HG02678 (cell line): ENCODE data around the gene RGS19.

Experiments
- ATAC-seq: cut with Tn5 transposase; IDR thresholded peaks from one replicate; pipeline ENCODE4 v1.9.1; 2021; ENCODE audit warnings: mild to moderate bottlenecking, moderate library complexity; ENCODE audit not compliant: unreplicated experiment

Gene RGS19

DNA sequence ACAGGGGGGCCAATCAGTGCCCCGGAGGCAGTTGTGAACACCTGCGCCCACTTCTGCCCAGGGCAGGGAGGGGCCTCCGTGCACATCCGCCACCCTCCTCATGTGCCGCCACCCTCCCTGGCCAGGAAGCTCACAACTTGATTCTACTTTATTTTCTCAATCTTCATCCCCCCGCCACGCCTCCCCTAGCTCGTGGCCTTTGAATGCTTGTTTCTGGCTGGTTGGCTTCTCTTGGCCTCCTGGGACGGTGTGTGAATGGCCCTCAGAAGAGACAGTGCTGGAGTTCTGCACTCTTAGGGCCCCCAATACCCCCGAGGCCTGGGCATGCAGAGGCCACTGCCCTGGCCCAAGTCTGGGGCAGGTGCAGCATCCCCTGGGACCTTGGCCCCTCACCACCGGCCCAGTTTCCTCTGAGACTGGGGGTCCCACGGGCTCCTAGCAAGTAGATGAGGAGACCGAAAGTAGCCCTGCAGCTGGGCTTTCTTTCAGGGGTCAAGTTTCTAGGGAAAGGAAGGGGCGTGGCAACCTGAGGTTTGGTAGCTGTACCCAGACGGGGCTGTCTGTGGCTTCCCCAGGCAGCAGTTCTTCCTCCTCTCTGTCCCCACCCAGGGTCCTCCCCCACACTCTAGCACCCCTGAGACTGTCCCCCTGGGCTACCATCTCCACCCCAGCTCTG, 1.3 kb downstream of the RGS19 start:
- no peak for ATAC-seq

DNA sequence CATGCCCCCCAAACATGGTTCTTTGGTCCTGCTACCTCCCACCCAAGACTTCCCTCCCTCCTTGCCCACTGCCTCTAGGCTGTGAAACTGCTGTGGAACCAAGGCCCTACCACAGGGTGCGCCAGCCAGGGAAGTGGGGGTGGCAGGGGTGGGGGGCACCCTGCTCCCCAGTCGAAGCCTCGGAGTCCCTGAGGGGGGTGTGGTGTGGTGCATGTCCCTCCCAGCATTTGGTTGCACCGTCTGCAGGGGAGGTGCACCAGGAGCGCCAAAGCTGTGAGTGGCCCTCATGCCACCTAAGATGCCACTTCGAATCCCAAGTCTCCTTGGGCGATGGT, 1.8 kb downstream of the RGS19 start:
- ATAC-seq = no peak

DNA sequence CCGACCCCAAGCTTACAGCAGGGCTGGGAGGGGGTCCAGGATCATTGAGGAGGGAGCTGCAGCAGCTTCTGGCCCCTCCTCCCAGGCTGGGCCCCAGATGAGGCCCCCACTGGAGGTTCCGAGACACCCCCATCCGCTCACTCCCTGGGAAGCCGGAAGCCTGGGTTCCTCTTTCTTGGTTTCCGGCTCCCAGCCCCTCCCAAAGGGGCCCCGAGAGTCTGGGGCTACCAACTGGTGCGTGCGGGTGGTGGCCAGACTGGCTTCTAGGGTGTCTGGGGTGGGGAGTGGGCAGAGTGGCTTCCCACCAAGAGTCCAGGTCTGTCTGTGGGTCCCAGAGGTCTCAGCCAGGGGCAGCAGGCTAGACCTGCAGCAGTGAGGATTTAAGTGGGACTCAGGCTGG, 2.2 kb downstream of the RGS19 start:
- ATAC-seq = no peak

DNA sequence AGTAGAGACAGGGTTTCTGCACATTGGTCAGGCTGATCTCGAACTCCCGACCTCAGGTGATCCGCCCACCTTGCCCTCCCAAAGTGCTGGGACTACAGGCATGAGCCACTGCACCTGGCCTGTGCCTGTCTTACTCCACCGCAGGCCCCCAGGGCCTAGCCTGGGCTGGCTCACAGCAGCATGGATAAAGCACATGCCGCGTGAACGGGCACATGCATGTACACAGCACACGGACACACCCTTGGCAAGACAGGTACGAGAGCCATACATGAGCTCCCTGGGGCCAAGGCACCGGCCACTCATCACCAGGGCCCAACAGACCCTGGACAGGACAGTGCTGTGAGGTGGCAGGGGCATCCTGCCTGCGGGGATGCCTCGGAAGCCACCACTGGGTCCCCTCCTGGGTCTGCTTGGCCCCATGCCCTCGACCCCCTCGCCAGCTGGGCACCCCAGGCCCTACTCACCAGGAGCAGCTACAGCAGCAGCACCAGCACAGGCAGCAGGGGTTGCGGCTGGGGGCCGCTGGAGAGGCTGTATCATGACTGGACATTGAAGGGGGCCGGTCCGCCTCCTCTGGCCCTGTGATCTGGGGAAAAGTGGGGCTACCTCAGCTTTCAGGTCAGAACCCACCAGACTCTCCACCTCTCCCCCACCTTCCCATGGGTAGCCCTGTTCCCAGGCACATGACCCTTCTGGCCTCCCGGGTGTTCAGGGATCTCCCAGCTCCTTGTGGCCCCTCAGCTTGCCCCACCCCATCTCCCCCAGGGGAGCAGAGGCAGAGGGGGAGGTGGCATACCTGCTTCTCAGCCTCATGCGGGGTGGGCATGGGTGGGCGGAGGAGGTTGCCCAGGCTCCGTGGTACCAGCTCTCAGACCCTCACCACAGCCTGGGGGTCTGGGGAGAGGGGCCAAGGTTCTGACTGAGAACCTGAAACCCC, 3.0 kb downstream of the RGS19 start:
- no peak for ATAC-seq

DNA sequence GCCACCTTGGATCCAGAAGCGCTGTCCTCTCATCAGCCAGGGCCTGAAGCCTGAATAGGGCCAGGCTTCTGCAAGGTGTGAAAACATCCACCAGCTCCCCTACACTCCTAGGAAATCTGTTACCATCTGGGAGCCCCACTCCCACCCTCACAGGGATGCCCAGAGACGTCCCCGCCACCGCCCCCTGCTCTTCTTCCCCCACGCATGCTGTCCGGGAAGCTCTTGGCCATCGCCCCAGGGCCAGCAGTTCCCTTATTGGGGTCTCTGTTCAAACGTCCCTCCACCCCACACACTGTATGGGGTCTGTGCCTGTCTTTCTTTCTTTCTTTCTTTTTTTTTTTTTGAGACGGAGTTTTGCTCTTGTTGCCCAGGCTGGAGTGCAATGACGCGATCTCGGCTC, 3.8 kb downstream of the RGS19 start:
- no peak for ATAC-seq

DNA sequence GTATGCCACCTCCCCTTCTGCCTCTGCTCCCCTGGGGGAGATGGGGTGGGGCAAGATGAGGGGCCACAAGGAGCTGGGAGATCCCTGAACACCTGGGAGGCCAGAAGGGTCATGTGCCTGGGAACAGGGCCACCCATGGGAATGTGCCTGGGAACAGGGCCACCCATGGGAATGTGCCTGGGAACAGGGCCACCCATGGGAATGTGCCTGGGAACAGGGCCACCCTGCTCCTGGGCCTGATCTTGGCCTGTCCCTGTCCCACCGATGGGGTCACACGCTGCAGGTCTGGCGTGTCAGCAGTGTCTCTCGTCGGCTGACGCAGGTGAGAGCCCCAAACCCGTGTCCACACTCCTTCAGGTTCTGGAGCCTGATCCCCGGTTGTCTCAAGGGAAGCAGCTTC, 4.4 kb downstream of the RGS19 start:
- no peak for ATAC-seq

DNA sequence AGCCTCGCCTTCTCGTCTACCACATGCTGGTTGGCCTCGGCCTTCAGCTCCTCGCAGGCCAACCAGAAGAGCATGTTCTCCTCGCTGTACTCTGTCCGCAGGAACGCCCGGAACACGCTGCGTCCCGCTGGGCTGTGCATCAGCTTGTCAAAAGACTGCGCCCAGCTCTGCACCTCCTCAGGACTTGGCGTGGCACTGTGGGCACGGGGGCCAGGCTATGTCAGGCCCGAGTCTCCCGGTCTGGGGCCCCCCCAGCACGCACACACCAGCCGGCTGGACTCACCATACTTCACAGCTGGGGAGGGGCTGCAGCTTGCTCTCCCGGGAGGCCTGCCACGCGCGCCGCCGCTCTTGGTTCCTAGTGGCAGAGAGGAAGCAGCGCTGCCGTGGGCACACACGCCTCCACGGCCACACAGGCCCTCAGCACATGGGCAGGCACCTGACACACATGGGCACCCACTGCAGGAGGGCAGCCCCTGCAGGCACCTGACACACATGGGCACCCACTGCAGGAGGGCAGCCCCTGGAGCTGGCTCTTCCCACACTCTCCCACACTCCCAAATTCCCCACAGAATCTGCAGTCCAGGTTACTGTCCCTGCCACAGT, 5.0 kb downstream of the RGS19 start:
- no peak for ATAC-seq

DNA sequence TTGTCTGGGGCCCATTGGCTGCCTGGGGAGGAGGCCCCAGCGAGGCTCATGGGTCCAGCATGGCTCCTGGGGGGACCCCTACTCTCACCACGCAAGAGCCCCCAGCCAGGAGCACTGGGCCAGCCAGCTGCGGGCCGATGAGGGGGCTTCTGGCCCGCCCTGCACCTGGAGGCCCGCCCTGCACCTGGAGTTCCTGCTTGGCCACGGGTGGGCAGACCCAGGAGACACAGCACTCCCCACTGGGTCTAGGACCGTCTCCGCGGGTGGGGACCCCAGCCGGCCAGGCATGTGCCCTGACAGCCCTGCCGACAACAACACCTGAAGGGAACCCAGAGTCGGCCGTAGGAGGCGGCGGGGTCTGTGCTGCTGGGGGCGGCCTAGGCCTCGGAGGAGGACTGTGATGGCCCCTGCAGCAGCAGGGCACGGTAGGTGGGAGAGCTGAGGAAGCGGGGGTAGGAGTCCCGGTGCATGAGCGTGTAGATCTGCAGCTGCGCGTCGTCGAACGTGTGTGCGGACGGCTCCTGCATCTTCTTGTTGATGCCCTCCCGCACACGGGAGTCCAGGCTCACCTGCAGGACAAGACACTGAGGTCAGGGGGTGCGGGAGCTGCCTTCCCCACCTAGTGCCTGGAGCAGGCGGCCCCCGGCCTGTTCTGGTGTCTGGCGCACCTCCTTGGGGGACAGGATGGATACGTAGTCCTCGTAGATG, 5.7 kb downstream of the RGS19 start:
- no peak for ATAC-seq

DNA sequence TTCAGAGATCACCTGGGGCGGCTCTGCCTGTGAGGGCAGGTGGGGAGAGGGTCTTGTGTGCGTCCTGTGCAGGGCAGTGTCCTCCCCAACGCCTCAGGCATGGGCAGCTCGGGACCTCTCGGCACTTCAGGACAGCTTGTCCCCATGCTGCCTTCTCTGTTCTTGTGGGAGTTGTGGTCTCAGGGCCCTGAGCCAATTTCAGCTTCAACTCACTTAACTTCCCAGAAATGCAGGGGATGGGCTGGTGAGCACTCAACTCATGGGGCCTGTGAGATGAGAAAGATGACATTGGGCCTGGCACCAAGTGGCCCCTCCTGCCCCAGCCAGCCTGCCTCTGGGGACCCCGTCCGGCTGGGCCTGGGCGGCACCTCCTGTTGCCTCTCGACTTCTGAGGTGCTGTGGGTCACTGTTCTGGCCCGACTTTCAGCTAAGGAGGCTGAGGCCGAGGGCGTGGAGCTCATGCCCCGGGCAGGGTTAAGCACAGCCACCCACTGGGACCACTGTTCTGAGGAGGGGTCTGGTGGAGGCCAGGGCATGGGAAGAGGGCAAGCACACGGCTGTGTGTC, 6.7 kb downstream of the RGS19 start:
- ATAC-seq = no peak

DNA sequence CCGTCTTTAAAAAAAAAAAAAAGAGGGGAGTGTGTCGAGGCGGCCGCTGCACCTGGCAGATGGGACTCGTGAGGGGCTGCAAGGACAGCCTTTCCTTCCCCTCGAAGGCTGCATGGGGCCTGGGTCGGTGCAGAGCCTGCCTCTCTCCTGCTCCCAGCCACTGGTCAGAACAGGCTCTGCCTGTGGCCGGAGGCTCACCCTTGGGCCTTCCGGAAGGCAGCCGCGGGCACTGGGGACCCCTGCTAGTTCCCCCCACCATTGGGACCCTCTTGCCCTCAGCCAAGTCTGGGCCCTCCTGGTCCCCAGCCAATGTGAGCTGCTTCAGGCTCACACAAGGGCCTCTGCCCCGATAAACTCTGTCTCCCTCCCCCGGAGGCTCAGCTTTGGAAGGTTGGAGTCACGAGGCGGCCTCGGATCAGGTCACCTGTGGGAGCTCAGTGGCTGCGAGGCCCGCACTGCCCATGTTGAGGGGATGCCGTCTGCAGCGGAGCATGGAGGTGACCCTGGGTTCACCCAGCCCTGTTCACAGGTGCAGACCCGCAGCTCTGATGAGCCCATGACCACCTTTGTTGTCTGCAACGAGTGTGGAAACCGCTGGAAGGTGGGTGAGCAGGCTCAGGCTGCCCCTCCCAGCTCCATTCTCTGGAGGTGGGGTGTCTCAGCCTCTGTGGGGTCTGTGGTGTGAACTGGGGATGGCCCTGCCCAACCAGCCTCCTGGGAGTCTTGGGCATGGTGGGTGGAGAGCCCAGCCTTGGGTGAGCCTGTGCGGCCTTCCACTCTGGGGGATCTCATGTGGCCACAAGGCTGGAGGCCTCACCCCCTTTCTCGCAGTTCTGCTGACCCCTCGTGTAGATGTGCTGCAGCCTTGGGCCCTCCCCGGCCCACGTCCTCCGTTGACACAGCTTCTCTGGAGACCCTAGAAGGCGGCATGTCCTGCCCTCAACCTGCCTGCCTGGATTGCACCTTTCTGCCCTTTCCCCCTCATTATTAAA, 7.7 kb downstream of the RGS19 start:
- no peak for ATAC-seq

DNA sequence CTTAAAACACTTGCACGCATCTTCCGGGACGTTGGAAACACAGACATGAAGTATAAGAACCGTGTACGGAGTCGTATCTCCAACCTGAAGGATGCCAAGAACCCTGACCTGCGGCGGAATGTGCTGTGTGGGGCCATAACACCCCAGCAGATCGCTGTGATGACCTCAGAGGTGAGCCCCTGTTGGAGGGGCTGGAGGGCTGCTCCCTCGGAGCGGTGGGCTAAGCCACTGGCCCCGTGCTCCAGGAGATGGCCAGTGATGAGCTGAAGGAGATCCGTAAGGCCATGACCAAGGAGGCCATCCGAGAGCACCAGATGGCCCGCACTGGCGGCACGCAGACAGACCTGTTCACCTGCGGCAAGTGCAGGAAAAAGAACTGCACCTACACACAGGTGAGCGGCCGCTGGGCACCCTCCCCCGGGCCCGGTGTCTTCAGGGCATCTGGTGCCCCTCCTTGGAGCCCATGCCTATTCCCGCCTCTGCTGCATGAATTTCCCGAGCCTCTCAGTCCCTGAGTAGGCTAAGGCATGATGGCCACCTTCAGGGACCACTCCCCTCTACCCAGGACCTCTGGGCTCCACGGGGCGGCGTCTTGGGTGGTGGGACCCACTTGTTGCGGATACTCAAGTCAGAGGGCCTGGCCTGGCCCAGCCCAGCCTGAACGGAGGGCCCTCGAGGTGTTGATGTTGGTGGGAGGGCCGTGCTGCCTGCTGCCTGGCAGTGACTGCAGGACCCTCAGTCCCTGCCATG, 8.9 kb downstream of the RGS19 start:
- no peak for ATAC-seq

DNA sequence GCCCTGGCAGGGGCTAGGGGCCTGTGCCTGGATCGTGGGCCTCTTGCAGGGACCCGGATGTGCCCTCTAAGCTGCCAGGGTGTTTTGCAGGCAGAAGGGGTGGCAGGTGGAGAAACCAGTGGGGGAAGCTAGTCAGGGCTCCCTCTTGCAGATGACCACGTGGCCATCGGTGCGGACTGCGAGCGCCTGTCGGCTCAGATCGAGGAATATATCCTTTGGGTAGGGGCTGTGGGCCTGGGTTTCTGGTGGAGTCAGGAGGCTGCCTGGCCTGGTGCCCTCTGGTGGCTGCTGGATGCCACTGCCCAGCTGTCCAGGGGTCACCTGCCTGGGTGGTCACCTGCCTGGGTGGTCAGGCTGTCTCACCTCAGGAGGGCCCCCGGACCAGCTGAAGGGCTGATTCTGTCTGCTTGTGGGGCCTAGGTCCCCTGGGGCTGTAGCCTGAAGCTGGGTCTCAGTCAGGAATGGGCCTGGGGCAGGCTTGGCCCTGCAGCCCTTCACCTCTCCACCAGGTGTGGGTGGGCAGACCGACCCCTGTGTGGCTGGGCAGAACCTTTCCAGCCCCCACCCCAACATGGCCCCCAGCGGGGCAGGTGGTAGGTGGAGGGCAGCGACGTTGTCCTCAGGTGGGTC, 9.6 kb downstream of the RGS19 start:
- no peak for ATAC-seq

DNA sequence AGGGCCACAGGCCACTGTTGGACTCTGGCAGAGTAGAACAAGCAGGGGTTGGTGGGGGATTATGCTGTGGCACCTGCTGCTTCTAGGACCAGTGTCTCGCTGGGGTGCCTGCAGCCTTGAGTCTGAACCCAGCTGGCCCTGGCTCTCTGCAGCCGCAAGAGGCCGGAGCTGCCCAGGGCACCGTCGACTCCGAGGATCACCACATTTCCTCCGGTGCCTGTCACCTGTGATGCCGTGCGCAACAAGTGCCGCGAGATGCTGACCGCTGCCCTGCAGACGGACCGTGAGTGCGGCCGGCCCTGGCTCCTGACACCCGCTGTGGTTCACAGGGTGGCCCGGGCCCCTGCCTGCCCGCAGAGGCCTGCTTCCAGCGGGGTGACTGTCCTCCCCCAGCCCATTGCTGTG, 10.1 kb downstream of the RGS19 start:
- ATAC-seq = no peak

DNA sequence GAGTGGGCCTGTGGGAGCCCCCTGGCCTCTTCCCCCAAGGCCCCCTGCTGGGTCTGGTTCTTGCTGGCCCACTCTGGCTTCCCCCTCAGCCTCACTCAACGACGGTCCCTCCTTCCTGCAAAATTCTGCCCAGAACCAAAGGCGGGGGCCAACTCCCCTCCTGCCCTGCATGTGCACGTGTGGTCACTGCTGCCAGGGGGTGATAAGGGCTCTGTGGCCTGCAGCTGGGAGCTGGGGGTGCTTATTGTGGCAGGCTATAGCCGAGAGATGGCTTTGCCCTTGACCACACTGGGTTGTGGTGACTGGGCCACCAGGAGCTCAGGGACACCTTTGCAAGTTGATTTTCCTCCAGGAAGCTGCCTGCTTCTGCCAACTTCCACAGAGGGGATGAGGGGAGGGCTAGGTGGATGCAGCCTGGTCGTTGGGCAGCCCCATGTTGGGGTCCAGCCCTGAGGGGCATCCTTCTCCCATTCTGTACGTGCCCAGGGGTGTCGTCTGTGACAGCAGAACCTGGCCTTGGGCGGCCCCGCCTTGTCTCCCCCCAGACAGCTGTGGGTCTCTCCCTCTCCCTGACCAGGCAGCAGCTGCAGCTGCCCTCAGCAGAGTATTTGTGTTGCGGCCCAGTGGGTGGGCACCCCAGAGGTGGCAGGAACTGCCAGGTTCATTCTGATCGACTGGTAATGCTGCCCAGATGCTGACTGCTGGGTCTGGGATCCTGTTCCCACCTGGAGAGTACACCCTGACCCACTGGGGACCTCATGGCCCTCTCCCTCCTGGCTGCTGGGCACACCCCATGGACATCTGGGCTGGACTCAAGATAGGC, 10.7 kb downstream of the RGS19 start:
- ATAC-seq = no peak

DNA sequence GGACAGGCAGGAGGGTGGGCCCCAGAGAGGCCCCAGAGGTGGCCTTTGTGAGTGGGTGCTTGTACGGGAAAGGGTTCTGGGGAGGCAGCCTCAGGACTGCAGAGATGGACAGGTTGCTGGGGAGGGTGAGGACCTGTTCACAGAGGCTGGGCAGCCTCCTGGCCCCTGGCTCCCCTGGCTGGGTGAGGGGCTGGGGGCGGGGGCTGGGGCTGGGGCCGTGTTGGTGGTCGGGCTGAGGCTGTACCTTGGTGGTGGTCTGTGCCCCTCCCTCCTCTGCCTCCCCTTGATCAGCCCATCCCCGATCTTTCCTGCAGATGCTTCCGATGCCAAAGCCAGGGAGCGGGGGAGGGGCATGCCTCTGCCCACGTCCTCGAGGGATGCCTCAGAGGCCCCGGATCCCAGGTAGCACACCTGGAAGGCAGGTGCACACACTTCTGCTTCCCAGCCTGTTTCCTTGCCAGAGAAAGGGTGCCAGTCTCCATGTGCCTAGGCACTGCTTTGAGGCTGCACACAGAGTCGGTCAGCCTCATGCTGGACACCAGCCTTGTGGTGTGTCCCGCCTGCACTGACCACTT, 11.5 kb downstream of the RGS19 start:
- ATAC-seq = no peak

DNA sequence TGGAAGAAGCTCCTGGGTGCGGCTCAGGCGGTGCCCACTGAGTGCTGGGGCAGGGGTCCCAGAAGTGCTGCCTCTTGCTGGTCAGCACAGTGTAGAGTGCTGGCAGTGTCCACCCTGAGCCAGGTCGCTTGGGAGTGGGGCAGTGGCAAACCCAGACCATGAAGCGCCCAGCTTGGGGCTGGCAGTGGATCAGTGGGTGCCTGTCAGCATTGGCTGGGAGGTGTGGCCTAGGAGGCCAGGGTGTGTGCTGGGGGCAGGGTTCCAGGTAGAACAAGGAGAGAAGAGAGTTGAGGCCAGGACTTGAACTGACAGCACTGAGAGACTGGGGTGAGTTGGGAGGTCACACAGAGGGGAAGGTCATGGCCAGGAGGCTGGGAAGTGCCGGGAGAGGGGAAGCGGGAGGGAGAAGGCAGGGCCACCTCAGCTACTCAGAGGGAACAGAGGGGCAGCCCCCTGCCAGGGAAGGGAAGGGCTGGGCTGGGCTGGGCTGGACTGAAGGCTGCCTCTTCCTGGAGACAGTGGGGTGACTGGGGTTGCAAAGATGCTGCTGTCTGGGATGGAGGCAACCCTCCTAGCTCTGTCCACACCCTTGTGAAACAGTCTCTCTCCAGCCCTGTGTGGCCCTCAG, 12.2 kb downstream of the RGS19 start:
- ATAC-seq = no peak

DNA sequence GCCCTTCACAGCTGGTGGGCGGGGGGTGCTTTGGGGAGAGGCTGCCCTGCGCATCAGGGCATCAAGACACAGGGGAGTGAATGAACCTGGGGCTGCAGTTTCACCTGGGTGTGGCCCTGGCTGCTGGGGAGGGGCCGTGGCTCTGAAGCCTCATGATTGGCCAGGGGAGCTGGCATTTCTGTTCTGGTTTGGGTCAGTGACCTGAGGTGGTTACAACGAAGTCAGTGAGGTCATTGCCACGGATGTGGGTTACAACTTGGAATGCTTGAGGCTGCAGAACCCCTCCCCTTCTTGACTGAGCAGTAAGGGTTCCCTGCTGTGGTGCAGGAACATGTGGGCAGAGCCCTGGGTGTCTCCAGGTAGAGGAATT, 13.4 kb downstream of the RGS19 start:
- ATAC-seq = no peak
